AG04450 (cell line): ENCODE results near the gene SYTL3. TPM values are rescaled to one million over a fixed set of nuclear protein-coding genes. Genes with fewer than 3 reads are reported as not detected.
"Not testable (repeated sequence)": the region's sequence is repeated elsewhere in the genome, so short reads cannot be mapped to it uniquely, and the experiment has no call there.

Experiments used
- CTCF ChIA-PET: fragments of 300-600, 350-600 bp; formaldehyde crosslinking; extraction: SDS; loops from one replicate; lab custom pipeline; 2022; ENCODE audit warnings: antibody characterized with exemption, inconsistent platforms; lab: Charles Lee
- POLR2A ChIA-PET: fragments of 350-600 bp; formaldehyde crosslinking; extraction: SDS; loops from one replicate; lab custom pipeline; 2021; ENCODE audit warnings: antibody characterized with exemption, inconsistent platforms; lab: Yijun Ruan, JAX
- DNase-seq: peaks from one replicate; pipeline ENCODE4 v3.0.0-alpha.2; 2011; ENCODE audit warnings: low read depth, low spot score
- H3K27ac ChIP-seq: one replicate; pipeline ENCODE4 v1.5.1; 2012; ENCODE audit warnings: low read depth, low read length, control low read depth
- H3K27me3 ChIP-seq: one replicate; pipeline ENCODE4 v1.6.0; 2012; ENCODE audit warnings: low read length; ENCODE audit not compliant: control insufficient read depth, insufficient read depth
- H3K4me3 ChIP-seq: 2 replicates; pipeline ENCODE4 v1.5.1; 2011; ENCODE audit warnings: mild to moderate bottlenecking, low read depth, low read length, control low read depth
- H3K9me3 ChIP-seq: 2 replicates; pipeline ENCODE4 v1.5.1; 2012; ENCODE audit warnings: low read length; ENCODE audit not compliant: control insufficient read depth, insufficient read depth
- CTCF ChIP-seq: IDR thresholded peaks from 2 replicates; pipeline ENCODE4 v1.5.1; 2011; ENCODE audit warnings: low read depth, low read length, control low read depth, inconsistent platforms
- polyA plus RNA-seq: library from polyadenylated mRNA; depleted of rRNA; stranded (reverse); fragments of >200 nt; gene quantifications from 2 replicates; pipeline ENCODE4 v1.2.3, GENCODE V29; 2011

Gene SYTL3
- polyA plus RNA-seq, 1 experiment, result 1.6 TPM

DNA sequence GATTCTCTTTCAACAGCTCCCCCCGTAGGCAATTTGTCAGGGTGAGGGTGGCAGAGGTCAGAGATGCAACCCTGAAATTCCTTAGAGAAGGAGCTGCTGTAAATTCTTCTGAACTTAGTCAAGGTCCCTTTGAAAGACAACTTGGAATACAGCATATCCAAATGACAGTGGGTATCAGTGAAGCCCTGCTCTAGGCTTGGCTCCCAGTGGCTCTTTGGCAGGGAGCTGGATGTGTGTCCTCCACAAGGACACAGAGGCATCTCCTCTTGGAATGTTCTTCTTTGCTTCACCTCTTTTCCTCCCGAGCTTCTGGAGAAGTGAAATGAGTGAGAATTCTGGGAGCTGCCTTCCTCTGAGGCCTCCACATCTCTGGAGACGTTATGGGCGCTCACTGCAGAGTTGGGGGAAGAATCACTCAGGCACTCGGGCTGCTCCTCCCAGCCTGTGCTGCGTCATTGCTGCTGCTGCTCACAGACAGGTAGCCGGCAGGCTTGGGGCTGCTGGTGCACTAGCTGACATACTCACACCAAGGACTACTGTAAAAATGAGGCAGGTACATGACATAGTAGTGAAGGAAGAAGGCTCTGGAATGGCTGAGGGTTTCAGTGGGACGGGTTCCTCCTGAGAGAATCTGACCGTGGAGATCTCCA, 39.4 kb upstream of the SYTL3 start:
- ChIA-PET CTCF (interaction anchor here (1.4 to 3.1 kb wide), 3 partner anchors 81 to 396 kb away, joined by 6 to 16 read pairs (median 8); no protein-coding TSS in a partner anchor), POLR2A (no interaction called here)
- TF ChIP-seq CTCF, result no peak
- Histone ChIP-seq H3K27ac (no peak overlapping the region), H3K4me3 (no peak overlapping the region), H3K27me3 (no peaks in the 10 kb centered on the region), H3K9me3 (peaks cover 9% of the 10 kb centered on the region; the same call in 1 of the 2 replicates)
- DNase-seq, result no peak

GRCh38 chr6:158611039-158611438, 38.8 kb upstream of the SYTL3 start:
- ChIA-PET POLR2A (no interaction called here), CTCF (interaction anchor here (1.4 to 3.1 kb wide), 3 partner anchors 80 to 397 kb away, joined by 4 to 16 read pairs (median 6); no protein-coding TSS in a partner anchor)
- H3K27ac ChIP-seq, result no peak overlapping the region
- H3K9me3 ChIP-seq, result peaks cover 9% of the 10 kb centered on the region; the same call in 1 of the 2 replicates
- no peak for DNase-seq
- H3K4me3 ChIP-seq, result no peak overlapping the region
- no peak for TF ChIP-seq CTCF
- H3K27me3 ChIP-seq, result no peaks in the 10 kb centered on the region

GRCh38 chr6:158611541-158612370, 38.1 kb upstream of the SYTL3 start:
- H3K4me3 ChIP-seq, result no peak overlapping the region
- H3K27ac ChIP-seq, result no peak overlapping the region
- no peak for TF ChIP-seq CTCF
- ChIA-PET POLR2A (no interaction called here), CTCF (interaction anchor here (0.6 to 3.1 kb wide), 4 partner anchors 80 to 398 kb away, joined by 3 to 16 read pairs (median 5); no protein-coding TSS in a partner anchor)
- DNase-seq, result no peak
- H3K27me3 ChIP-seq, result no peaks in the 10 kb centered on the region
- H3K9me3 ChIP-seq, result peaks cover 6% of the 10 kb centered on the region; the same call in 1 of the 2 replicates

GRCh38 chr6:158614606-158615005, 35.2 kb upstream of the SYTL3 start:
- DNase-seq, CTCF ChIA-PET, H3K27ac ChIP-seq, H3K4me3 ChIP-seq, POLR2A ChIA-PET, H3K27me3 ChIP-seq, H3K9me3 ChIP-seq: not testable (repeated sequence)

DNA sequence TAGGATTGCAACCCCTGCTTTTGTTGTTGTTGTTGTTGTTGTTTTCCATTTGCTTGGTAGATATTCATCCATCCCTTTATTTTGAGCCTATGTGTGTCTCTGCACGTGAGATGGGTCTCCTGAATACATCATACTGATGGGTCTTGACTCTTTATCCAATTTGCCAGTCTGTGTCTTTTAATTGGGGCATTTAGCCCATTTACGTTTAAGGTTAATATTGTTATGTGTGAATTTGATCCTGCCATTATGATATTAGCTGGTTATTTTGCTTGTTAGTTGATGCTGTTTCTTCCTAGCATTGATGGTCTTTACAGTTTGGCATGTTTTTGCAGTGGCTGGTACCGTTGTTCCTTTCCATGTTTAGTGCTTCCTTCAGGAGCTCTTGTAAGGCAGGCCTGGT, 31.6 kb upstream of the SYTL3 start:
- H3K27me3 ChIP-seq, H3K27ac ChIP-seq, DNase-seq, POLR2A ChIA-PET, H3K4me3 ChIP-seq, H3K9me3 ChIP-seq: not testable (repeated sequence)
- CTCF ChIA-PET, result interaction anchor here (1.0 kb wide), 1 partner anchor 14 kb away, joined by 3 read pairs; no protein-coding TSS in a partner anchor
